HepG2 (cell line): Measurements from ENCODE around the gene PDHX. TPM values are rescaled to one million over a fixed set of nuclear protein-coding genes. Genes with fewer than 3 reads are reported as not detected.
A peak's percentile ranks its signal among the peaks of the same experiment; 100 is the strongest.

Source experiments
- ATAC-seq: fragments of 200-7000 bp; cut with Tn5 transposase; 3 replicates; pipeline ENCODE4 v1.9.1; 2020; ENCODE audit warnings: mild to moderate bottlenecking, moderate library complexity
- BruUV-seq: library from RNA; stranded (reverse); fragments of 400-500 nt; replicated peaks from 2 replicates; lab custom pipeline; 2021; lab: Mats Ljungman, UMichigan
- CTCF ChIA-PET: fragments of 300-600 bp; formaldehyde crosslinking; extraction: SDS; loops from one replicate; lab custom pipeline; 2021; ENCODE audit warnings: low total read pairs, inconsistent platforms, low intra/inter-chr PET ratio; lab: Yijun Ruan, JAX
- POLR2A ChIA-PET: fragments of 350-600 bp; sonication (Branson Sonifier 250); formaldehyde crosslinking; loops from one replicate; lab custom pipeline; 2020; ENCODE audit warnings: antibody characterized with exemption, inconsistent platforms; lab: Yijun Ruan, JAX
- DNase-seq: peaks from one replicate; pipeline ENCODE4 v3.0.0-alpha.2; 2015; ENCODE audit warnings: low spot score
- FAIRE-seq: peaks from 3 replicates; lab custom pipeline; 2011; peaks lifted over from hg19 to GRCh38; lab: Jason Lieb, UNC
- H2AFZ ChIP-seq: one replicate; pipeline ENCODE4 v1.6.1; 2011; ENCODE audit warnings: low read length, inconsistent platforms
- H3K27ac ChIP-seq: fragments of 300-600 bp; 3 replicates; pipeline ENCODE4 v1.8.0; 2011; ENCODE audit warnings: mixed run types, mild to moderate bottlenecking, mixed read lengths, low read length, inconsistent platforms; ENCODE audit not compliant: insufficient read depth; ENCODE audit errors: extremely low read length
- H3K27me3 ChIP-seq, 2 experiments: fragments of 200-600 bp in 1 of 2; 2 replicates in 1 of 2; 3 replicates in 1 of 2; pipeline versions ENCODE4 v1.6.0 to v1.8.0; 2011; ENCODE audit warnings: low read length in 2 of 2, mild to moderate bottlenecking in 2 of 2, moderate library complexity in 2 of 2, inconsistent platforms in 1 of 2; ENCODE audit not compliant: insufficient read depth in 2 of 2, control insufficient read depth in 1 of 2
- H3K36me3 ChIP-seq, 2 experiments: fragments of 200-600 bp in 1 of 2; replicated peaks in 1 of 2; 2 replicates in 1 of 2; 3 replicates in 1 of 2; pipeline versions ENCODE4 v1.5.1 to v1.8.0; 2011; ENCODE audit warnings: low read length in 2 of 2, inconsistent platforms in 1 of 2; ENCODE audit not compliant: insufficient read depth in 2 of 2, control insufficient read depth in 1 of 2
- H3K4me1 ChIP-seq: 2 replicates; pipeline ENCODE4 v1.5.1; 2012; ENCODE audit warnings: low read length, inconsistent platforms; ENCODE audit not compliant: insufficient read depth
- H3K4me2 ChIP-seq: 2 replicates; pipeline ENCODE4 v1.6.0; 2011; ENCODE audit warnings: low read depth, low read length, inconsistent platforms
- H3K4me3 ChIP-seq, 3 experiments: fragments of 200-600 bp in 1 of 3; sonication (generic), shearing (Covaris generic) in 1 of 3; replicated peaks in 1 of 3; 2 replicates each; pipeline ENCODE4 v1.5.1; 2011 to 2016; ENCODE audit warnings: low read length in 3 of 3, inconsistent platforms in 2 of 3, low read depth in 2 of 3, mild to moderate bottlenecking in 2 of 3, control low read depth in 1 of 3, mixed read lengths in 1 of 3; ENCODE audit not compliant: insufficient read depth in 1 of 3
- H3K79me2 ChIP-seq: one replicate; pipeline ENCODE4 v1.6.1; 2011; ENCODE audit warnings: low read length, inconsistent platforms; ENCODE audit not compliant: insufficient read depth
- H3K9ac ChIP-seq: 2 replicates; pipeline ENCODE4 v1.6.0; 2011; ENCODE audit warnings: mild to moderate bottlenecking, low read depth, low read length, inconsistent platforms; ENCODE audit not compliant: insufficient read depth
- H3K9me3 ChIP-seq: 2 replicates; pipeline ENCODE4 v1.5.1; 2012; ENCODE audit warnings: mild to moderate bottlenecking, low read length
- H4K20me1 ChIP-seq: 2 replicates; pipeline ENCODE4 v1.6.0; 2011; ENCODE audit warnings: inconsistent platforms, mild to moderate bottlenecking, low read length, moderate library complexity; ENCODE audit not compliant: insufficient read depth
- DMAP1 ChIP-seq: IDR thresholded peaks from 2 replicates; pipeline ENCODE4 v1.6.1; 2016
- NAIF1 ChIP-seq: sonication (generic); formaldehyde crosslinking; IDR thresholded peaks from 2 replicates; pipeline ENCODE4 v1.5.0; 2020; ENCODE audit warnings: mild to moderate bottlenecking, missing genetic modification reagents, borderline replicate concordance
- NFE2L1 ChIP-seq: sonication (generic); formaldehyde crosslinking; IDR thresholded peaks from 2 replicates; pipeline ENCODE4 v1.4.0; 2020; ENCODE audit warnings: missing genetic modification reagents, mild to moderate bottlenecking, borderline replicate concordance
- NFYB ChIP-seq: sonication (generic); formaldehyde crosslinking; IDR thresholded peaks from 2 replicates; pipeline ENCODE4 v1.4.0; 2020; ENCODE audit warnings: missing genetic modification reagents
- RAD21 ChIP-seq: fragments of 450-650 bp; formaldehyde crosslinking; IDR thresholded peaks from 2 replicates; pipeline ENCODE4 v1.5.0; 2020; ENCODE audit warnings: mild to moderate bottlenecking
- SMC3 ChIP-seq: IDR thresholded peaks from 2 replicates; pipeline ENCODE4 v1.6.1; 2011; ENCODE audit warnings: low read length, improper control_type of control experiment
- SRF ChIP-seq: IDR thresholded peaks from 2 replicates; pipeline ENCODE4 v1.6.1; 2011; ENCODE audit warnings: mild to moderate bottlenecking, low read depth, low read length, moderate library complexity
- STAG1 ChIP-seq: sonication (generic); formaldehyde crosslinking; IDR thresholded peaks from 2 replicates; pipeline ENCODE4 v1.4.0; 2020; ENCODE audit warnings: missing genetic modification reagents
- XRCC5 ChIP-seq: fragments of 200-400 bp; formaldehyde crosslinking; optimal IDR thresholded peaks from 2 replicates; pipeline ENCODE3; 2017; ENCODE audit warnings: mild to moderate bottlenecking, low read length
- ZBTB8A ChIP-seq: sonication (generic); formaldehyde crosslinking; IDR thresholded peaks from 2 replicates; pipeline ENCODE4 v1.4.0; 2020; ENCODE audit warnings: mild to moderate bottlenecking, low read depth, missing genetic modification reagents, borderline replicate concordance
- ZNF138 ChIP-seq: sonication (generic); formaldehyde crosslinking; IDR thresholded peaks from 2 replicates; pipeline ENCODE4 v1.5.0; 2020; ENCODE audit warnings: mild to moderate bottlenecking, low read depth, missing genetic modification reagents
- ZNF382 ChIP-seq: sonication (generic); formaldehyde crosslinking; IDR thresholded peaks from 2 replicates; pipeline ENCODE4 v1.5.0; 2020; ENCODE audit warnings: missing genetic modification reagents, mild to moderate bottlenecking, borderline replicate concordance
- ZNF577 ChIP-seq: sonication (generic); formaldehyde crosslinking; IDR thresholded peaks from 2 replicates; pipeline ENCODE4 v1.4.0; 2020; ENCODE audit warnings: mild to moderate bottlenecking, low read depth, missing genetic modification reagents, borderline replicate concordance
- WGBS: methylation state at CpG from one replicate; pipeline ENCODE4 v1.1.6; 2017; ENCODE audit warnings: low lambda C conversion rate; 5-methylcytosine and 5-hydroxymethylcytosine counted together
- in situ Hi-C: cut with HindIII; loops from 2 replicates; pipeline ENCODE4 v1.10.0; 2017; ENCODE audit warnings: low pct_unique_long_range_greater_than_20kb; ENCODE audit not compliant: extremely low pct_ligation_motif_present
- intact Hi-C: fragments of 100-400 bp; cut with micrococcal nuclease; formaldehyde crosslinking; loops from one replicate; pipeline ENCODE4 v1.10.0; 2022; ENCODE audit not compliant: unreplicated experiment
- polyA plus RNA-seq, 8 experiments: library from polyadenylated mRNA; depleted of rRNA in 3 of 8; stranded (reverse) in 7 of 8; unstranded in 1 of 8; fragments of >200 nt; fragmentation: Illumina TruSeq in 4 of 8; extraction: Trizol in 4 of 8; gene quantifications; 2 replicates each; pipeline versions ENCODE4 v1.2.1 to v1.2.3, GENCODE V29; 2011 to 2016; ENCODE audit warnings: low read depth in 4 of 8, missing spikeins in 1 of 8, mixed read lengths in 1 of 8; ENCODE audit not compliant: insufficient read depth in 1 of 8
- total RNA-seq, 5 experiments: library from RNA; depleted of rRNA; stranded (reverse); fragments of >200 nt; fragmentation: Illumina TruSeq; extraction: Trizol; gene quantifications; 2 replicates each; pipeline ENCODE4 v1.2.3, GENCODE V29; 2016; ENCODE audit warnings: low read depth in 1 of 5
- TF ChIP-seq, protein P1 (sequence below): sonication (generic); formaldehyde crosslinking; IDR thresholded peaks from 2 replicates; pipeline ENCODE4 v1.5.0; 2020; ENCODE audit warnings: mild to moderate bottlenecking, missing genetic modification reagents, moderate library complexity
- TF ChIP-seq, protein P2 (sequence below): sonication (generic); formaldehyde crosslinking; IDR thresholded peaks from 2 replicates; pipeline ENCODE4; 2020; ENCODE audit warnings: missing genetic modification reagents, mild to moderate bottlenecking, borderline replicate concordance

Gene PDHX
- total and polyA plus RNA-seq, 2 of the 13 experiments (the other 11 are each of a cell fraction or from before 2014, with no cell fraction given): 41.0 to 73.8 TPM

DNA sequence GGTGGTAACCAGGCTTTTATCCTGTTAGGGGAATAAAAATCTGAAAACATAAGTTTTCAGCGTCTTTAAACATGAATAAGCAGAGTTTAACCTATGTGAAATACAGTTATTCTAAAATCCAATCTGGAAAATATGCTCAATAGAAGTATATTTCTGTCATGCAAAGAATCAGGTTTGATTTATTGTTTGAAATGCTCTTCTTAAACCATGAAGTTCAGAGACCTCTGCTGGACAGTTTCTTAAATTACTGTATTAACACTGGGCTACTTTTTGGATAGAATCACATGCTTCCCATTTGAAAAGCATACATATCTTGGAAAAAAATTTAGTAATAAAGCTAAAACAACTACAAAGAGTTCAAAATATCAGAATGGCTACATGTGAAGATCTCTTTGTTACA lies 25.6 kb upstream of the PDHX start:
- no peak for ATAC-seq
- Histone ChIP-seq H3K27ac (no peak overlapping the region), H3K9me3 (no peaks in the 10 kb centered on the region), H3K27me3 (no peaks in the 10 kb centered on the region), H3K4me3 (no peak overlapping the region), H3K9ac (no peak overlapping the region), H3K4me2 (no peak overlapping the region), H3K79me2 (no peaks in the 10 kb centered on the region), H2AFZ (no peak overlapping the region), H4K20me1 (no peaks in the 10 kb centered on the region; the same call in 1 of the 2 replicates), H3K4me1 (peaks cover 22% of the 10 kb centered on the region), H3K36me3 (no peaks in the 10 kb centered on the region)
- WGBS: 16% methylated on average over 1 of the region's 1 CpG
- TF ChIP-seq RAD21 (CRISPR knock-in tag): peak; percentile 51; the same call in 1 of the 2 replicates
- TF ChIP-seq NAIF1 (CRISPR knock-in tag): no peak
- TF ChIP-seq, protein P1, sequence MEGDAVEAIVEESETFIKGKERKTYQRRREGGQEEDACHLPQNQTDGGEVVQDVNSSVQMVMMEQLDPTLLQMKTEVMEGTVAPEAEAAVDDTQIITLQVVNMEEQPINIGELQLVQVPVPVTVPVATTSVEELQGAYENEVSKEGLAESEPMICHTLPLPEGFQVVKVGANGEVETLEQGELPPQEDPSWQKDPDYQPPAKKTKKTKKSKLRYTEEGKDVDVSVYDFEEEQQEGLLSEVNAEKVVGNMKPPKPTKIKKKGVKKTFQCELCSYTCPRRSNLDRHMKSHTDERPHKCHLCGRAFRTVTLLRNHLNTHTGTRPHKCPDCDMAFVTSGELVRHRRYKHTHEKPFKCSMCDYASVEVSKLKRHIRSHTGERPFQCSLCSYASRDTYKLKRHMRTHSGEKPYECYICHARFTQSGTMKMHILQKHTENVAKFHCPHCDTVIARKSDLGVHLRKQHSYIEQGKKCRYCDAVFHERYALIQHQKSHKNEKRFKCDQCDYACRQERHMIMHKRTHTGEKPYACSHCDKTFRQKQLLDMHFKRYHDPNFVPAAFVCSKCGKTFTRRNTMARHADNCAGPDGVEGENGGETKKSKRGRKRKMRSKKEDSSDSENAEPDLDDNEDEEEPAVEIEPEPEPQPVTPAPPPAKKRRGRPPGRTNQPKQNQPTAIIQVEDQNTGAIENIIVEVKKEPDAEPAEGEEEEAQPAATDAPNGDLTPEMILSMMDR (CRISPR knock-in tag): peak; percentile 61
- no peak for TF ChIP-seq ZNF138 (CRISPR knock-in tag)
- no peak for TF ChIP-seq NFYB (CRISPR knock-in tag)
- no peak for TF ChIP-seq SRF
- TF ChIP-seq SMC3: peak; percentile 73
- no peak for TF ChIP-seq XRCC5
- TF ChIP-seq DMAP1 (CRISPR knock-in tag): no peak
- TF ChIP-seq ZNF577 (CRISPR knock-in tag): no peak
- TF ChIP-seq ZNF382 (CRISPR knock-in tag): no peak
- TF ChIP-seq, protein P2, sequence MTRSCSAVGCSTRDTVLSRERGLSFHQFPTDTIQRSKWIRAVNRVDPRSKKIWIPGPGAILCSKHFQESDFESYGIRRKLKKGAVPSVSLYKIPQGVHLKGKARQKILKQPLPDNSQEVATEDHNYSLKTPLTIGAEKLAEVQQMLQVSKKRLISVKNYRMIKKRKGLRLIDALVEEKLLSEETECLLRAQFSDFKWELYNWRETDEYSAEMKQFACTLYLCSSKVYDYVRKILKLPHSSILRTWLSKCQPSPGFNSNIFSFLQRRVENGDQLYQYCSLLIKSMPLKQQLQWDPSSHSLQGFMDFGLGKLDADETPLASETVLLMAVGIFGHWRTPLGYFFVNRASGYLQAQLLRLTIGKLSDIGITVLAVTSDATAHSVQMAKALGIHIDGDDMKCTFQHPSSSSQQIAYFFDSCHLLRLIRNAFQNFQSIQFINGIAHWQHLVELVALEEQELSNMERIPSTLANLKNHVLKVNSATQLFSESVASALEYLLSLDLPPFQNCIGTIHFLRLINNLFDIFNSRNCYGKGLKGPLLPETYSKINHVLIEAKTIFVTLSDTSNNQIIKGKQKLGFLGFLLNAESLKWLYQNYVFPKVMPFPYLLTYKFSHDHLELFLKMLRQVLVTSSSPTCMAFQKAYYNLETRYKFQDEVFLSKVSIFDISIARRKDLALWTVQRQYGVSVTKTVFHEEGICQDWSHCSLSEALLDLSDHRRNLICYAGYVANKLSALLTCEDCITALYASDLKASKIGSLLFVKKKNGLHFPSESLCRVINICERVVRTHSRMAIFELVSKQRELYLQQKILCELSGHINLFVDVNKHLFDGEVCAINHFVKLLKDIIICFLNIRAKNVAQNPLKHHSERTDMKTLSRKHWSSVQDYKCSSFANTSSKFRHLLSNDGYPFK (CRISPR knock-in tag): no peak
- TF ChIP-seq STAG1 (CRISPR knock-in tag): peak; percentile 81
- no peak for TF ChIP-seq NFE2L1 (CRISPR knock-in tag)
- TF ChIP-seq ZBTB8A (CRISPR knock-in tag): no peak
- no TSS peak for BruUV-seq
- ChIA-PET CTCF (interaction anchor here (0.8 to 3.1 kb wide), 6 partner anchors 50 to 398 kb away, joined by 3 to 56 read pairs (median 12); no protein-coding TSS in a partner anchor), POLR2A (no interaction called here)
- peak; percentile 58 for FAIRE-seq
- intact Hi-C loops: loop anchor here (1.0 to 10.0 kb wide), 8 partner anchors 64 to 390 kb away; partner anchors contain the start of gene ELF5
- in situ Hi-C loops: loop anchor here (5.0 to 10.0 kb wide), 3 partner anchors 304 to 526 kb away; partner anchors contain the start of gene ELF5
- DNase-seq: peak; percentile 59
